NCI-H1105 treated with DMSO at 0.1 percent for 48 hours (cell line): ENCODE data around the gene ME1.

Source experiments
- DNase-seq: peaks from one replicate; lab custom pipeline; 2025; lab: John Stamatoyannopoulos, UW

The ME1 gene

GRCh38 chr6:83190626-83191025 lies 240.2 kb downstream of the ME1 start:
- no peak for DNase-seq

GRCh38 chr6:83188501-83188900 lies 242.3 kb downstream of the ME1 start:
- DNase-seq, result no peak

GRCh38 chr6:83185096-83185495 lies 245.8 kb downstream of the ME1 start:
- DNase-seq, result no peak

- DNase-seq, result no peak
Measured at GRCh38 chr6:83183082-83183828, 247.6 kb downstream of the ME1 start.

GRCh38 chr6:83182114-83182513 lies 248.7 kb downstream of the ME1 start:
- DNase-seq, result no peak

- DNase-seq, result no peak
Measured at GRCh38 chr6:83180426-83180950, 250.4 kb downstream of the ME1 start.

GRCh38 chr6:83176246-83176645 lies 254.6 kb downstream of the ME1 start:
- DNase-seq, result no peak

- no peak for DNase-seq
Measured at GRCh38 chr6:83169511-83169910, 261.3 kb downstream of the ME1 start.

- DNase-seq, result no peak
Measured at GRCh38 chr6:83169106-83169505, 261.7 kb downstream of the ME1 start.

GRCh38 chr6:83168556-83168955 lies 262.3 kb downstream of the ME1 start:
- DNase-seq, result no peak

- DNase-seq, result no peak
Measured at GRCh38 chr6:83167726-83168278, 263.0 kb downstream of the ME1 start.
